Stimulated activated naive CD8-positive, alpha-beta T cell treated with anti-CD3 and anti-CD28 coated beads, Interleukin-15, amount 100 ng/mL, for 72 hours (primary cell): Measurements from ENCODE around the gene HSP90AB1.

Experiments used
- ATAC-seq: fragments of 150-1000 bp; cut with Tn5 transposase; 2 replicates; pipeline ENCODE4 v1.10.0; 2021; ENCODE audit warnings: mild to moderate bottlenecking, moderate library complexity
- DNase-seq, 2 donors: peaks; one replicate each; pipeline ENCODE4 v3.0.0; 2021 to 2022
- H3K27ac Mint-ChIP-seq, 2 donors: one replicate each; pipeline ENCODE4 v1.8.0; 2022; ENCODE audit warnings: mild to moderate bottlenecking in 2 of 2, mixed read lengths in 2 of 2, moderate library complexity in 2 of 2
- H3K27me3 Mint-ChIP-seq: one replicate; pipeline ENCODE4 v1.8.0; 2022; ENCODE audit warnings: mixed read lengths
- H3K4me1 Mint-ChIP-seq: one replicate; pipeline ENCODE4 v1.8.0; 2022; ENCODE audit warnings: mild to moderate bottlenecking, mixed read lengths
- H3K4me3 Mint-ChIP-seq, 2 donors: one replicate each; pipeline ENCODE4 v1.8.0; 2022; ENCODE audit warnings: mild to moderate bottlenecking in 2 of 2, mixed read lengths in 2 of 2, moderate library complexity in 1 of 2
- H3K9me3 Mint-ChIP-seq, 2 donors: one replicate each; pipeline ENCODE4 v1.8.0; 2022; ENCODE audit warnings: mixed read lengths in 2 of 2

The HSP90AB1 gene

DNA sequence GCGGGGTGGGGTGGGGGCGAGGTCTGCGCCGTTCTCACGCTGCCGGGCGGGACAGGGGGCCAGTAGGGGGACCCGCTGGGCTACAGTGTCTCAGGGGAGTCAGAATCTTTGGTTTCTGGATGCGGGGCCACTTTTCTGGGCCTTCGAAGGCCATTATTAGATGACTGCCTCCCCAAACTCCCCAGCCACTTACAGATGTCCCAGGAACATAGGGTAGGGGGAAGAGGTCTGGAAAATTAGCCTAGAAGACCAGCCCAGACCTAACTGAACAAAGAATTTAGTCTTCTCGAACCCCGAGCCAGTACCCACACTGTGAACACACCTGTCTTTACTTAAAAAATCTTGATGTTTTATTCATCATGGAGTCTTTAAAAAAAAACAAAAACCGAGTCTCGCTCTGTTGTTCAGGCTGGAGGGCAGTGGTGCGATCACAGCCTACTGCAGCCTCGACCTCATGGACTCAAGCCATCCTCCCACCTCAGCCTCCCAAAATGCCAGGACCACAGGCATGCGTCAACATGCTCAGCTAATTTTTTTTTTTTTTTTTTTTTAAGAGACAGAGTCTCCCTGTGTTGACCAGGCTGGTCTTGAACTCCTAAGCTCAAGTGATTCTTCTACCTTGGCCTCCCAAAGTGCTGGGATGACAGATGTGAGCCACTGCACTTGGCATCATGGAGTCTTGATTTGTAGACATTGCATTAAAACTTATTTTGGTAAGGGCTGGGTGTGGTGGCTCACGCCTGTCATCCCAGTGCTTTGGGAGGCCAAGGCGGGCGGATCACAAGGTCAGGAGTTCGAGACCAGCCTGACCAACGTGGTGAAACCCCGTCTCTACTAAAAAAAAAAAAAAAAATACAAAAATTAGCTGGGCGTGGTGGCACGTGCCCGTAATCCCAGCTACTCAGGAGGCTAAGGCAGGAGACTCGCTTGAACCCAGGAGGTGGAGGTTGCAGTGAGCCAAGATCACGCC is 26.8 kb upstream of the HSP90AB1 start:
- Mint-ChIP-seq H3K4me3 (peak overlapping the region; percentile 81 to 84), H3K27ac (no peak overlapping the region)
- no peak for ATAC-seq

DNA sequence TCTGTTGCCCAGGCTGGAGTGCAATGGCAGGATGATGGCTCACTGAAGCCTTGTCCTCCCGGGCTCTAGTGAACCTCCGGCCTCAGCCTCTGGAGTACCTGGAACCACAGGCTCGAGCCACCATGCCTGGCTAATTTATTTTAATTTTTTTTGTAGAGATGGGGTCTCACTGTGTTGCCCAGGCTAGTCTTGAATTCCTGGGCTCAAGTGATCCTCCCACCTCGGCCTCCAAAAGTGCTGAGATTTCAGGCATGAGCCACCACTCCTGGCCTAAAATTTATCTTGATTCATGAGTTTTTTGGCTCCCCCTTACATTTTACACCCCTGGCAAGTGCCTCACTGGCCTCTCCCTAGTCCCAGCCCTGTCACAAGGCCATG is 26.0 kb upstream of the HSP90AB1 start:
- peaks cover 64% of the 10 kb centered on the region for H3K4me1 Mint-ChIP-seq
- no peaks in the 10 kb centered on the region for H3K27me3 Mint-ChIP-seq
- no peak overlapping the region for H3K4me3 Mint-ChIP-seq
- DNase-seq (no peak), ATAC-seq (no peak)
- H3K27ac Mint-ChIP-seq, result peak overlapping the region in 1 of 2 donors; percentile 4
- H3K9me3 Mint-ChIP-seq, result no peaks in the 10 kb centered on the region

More for the DNA sequence above, 26.8 kb upstream of the HSP90AB1 start:
- Mint-ChIP-seq H3K4me1 (peaks cover 56% of the 10 kb centered on the region), H3K9me3 (no peaks in the 10 kb centered on the region), H3K27me3 (no peaks in the 10 kb centered on the region)
- no peak for DNase-seq

DNA sequence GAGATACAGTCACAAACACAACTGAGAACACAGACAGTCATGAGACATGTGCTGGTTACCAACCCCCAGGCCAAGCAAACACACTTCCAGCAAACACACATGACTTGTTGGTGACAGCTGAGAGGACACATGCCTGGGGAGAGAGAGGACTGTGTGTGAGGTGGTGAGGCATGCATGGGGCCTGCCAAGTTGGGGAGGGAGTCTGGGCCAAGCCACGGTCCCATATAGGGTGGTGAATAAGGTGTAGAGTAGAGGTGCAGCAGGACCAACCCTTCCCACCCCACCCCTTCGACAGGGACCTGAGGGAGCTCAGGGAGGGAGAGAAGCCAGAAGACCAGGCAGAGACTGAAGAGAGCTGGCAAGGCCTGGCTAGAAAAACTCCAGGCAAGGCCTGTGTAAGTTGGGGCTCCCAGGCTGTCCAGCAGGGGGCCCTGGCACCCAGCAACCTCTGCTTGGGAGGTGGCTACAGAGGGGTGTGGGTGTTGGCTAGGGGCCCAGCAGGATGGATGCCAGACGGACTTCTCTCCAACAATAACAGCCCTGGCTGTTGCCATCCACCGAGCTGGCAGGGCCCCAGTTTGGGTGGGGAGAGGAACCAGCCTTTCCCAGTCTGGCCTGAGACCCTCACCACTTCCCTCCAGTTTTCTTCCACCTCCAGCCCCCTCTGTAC is 25.5 kb upstream of the HSP90AB1 start:
- Mint-ChIP-seq H3K27ac (peak overlapping the region in 1 of 2 donors; percentile 4), H3K9me3 (no peaks in the 10 kb centered on the region), H3K4me3 (peak overlapping the region; percentile 9 to 16), H3K27me3 (no peaks in the 10 kb centered on the region), H3K4me1 (peaks cover 69% of the 10 kb centered on the region)
- ATAC-seq (peak; percentile 77), DNase-seq (peak; percentile 74 to 81)

- Mint-ChIP-seq H3K4me3 (peak overlapping the region; percentile 9 to 16), H3K4me1 (peaks cover 74% of the 10 kb centered on the region), H3K27me3 (no peaks in the 10 kb centered on the region), H3K27ac (no peak overlapping the region), H3K9me3 (no peaks in the 10 kb centered on the region)
- ATAC-seq (no peak), DNase-seq (no peak)
Measured at GRCh38 chr6:44221961-44222335, 25.0 kb upstream of the HSP90AB1 start.

GRCh38 chr6:44222486-44223318 is 24.2 kb upstream of the HSP90AB1 start:
- Mint-ChIP-seq H3K9me3 (no peaks in the 10 kb centered on the region), H3K27ac (peak overlapping the region; percentile 76 to 78), H3K4me1 (peaks cover 81% of the 10 kb centered on the region), H3K4me3 (peak overlapping the region; percentile 88 to 89), H3K27me3 (no peaks in the 10 kb centered on the region)
- no peak for DNase-seq
- ATAC-seq, result no peak

- Mint-ChIP-seq H3K4me1 (peaks cover 78% of the 10 kb centered on the region), H3K9me3 (no peaks in the 10 kb centered on the region), H3K27me3 (no peaks in the 10 kb centered on the region), H3K4me3 (peak within 1 kb of the TSS; percentile 88 to 89), H3K27ac (peak within 1 kb of the TSS; percentile 78 to 81)
- peak; percentile 79 to 80 for DNase-seq
- ATAC-seq, result peak; percentile 76
Measured at GRCh38 chr6:44223319-44224028, 23.4 kb upstream of the HSP90AB1 start, which contains the start of gene SLC29A1. Gene SLC29A1 (plus strand): TSS chr6:44223595. CDS start chr6:44227314, 3,719 bp downstream.

DNA sequence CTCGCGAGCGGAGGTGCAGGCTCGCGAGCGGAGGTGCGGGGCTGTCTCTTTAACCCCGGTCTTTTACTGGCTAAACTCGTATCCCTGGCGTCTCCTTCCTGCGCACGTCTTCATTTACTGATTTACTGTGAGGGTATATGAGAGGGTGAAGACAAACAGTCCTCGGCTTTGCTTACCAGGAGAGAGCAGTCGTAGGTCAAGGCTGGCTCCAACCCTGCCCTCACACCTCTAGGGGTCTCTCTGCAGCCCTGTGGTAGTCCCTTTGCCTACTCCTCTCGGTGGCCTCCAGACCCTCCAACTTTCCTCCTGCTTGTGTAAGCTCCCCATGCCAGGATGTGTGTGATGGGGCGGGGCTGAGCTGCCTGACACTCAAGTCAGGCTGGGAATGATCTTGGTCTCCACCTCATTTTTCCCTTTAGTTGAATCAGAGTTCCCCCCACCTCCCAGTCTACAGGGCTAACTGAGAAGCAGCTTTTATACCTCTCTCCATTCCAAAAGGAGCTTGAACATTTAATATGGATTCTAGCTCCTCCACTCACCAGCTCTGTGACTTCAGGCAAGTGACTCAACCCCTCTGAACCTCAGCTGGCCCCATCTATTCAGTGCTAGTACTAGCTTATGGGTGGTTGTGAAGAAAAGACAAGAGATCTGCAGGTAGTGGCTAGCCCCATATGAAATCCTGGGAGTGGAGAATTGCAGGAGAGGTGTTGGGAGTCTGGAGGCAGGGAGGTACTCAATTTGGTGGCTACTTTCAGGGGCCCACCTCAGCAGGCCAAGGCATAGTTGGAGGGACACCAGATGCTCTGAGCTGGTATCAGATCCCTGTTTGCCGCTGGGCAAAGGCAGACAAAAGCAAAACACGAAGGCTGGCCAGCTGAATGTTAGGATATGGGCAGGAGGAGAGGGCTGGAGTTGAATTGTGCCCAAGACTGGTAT is 22.6 kb upstream of the HSP90AB1 start:
- H3K4me3 Mint-ChIP-seq, result peak overlapping the region; percentile 88 to 89
- H3K27me3 Mint-ChIP-seq, result no peaks in the 10 kb centered on the region
- H3K9me3 Mint-ChIP-seq, result no peaks in the 10 kb centered on the region
- peaks cover 70% of the 10 kb centered on the region for H3K4me1 Mint-ChIP-seq
- H3K27ac Mint-ChIP-seq, result peak overlapping the region; percentile 30 to 81
- DNase-seq (peak in 1 of 2 donors; percentile 21), ATAC-seq (peak; percentile 26)

DNA sequence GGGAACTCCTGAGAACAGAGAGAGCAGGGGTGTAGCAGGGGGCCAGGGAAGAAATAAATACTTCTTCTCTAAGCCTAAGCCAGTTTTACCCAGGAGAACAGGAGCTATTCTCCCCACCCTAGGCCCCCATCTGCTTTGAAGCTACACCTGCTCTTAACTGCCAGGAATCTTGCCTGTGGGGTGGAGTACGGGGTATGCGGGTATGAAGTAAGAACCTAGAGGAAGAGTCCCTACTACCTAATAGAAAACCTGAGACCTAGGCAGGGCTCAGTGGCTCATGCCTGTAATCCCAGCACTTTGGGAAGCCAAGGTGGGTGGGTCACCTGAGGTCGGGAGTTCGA is 22.0 kb upstream of the HSP90AB1 start:
- Mint-ChIP-seq H3K27ac (no peak overlapping the region), H3K27me3 (no peaks in the 10 kb centered on the region), H3K4me1 (peaks cover 63% of the 10 kb centered on the region), H3K4me3 (peak overlapping the region; percentile 88 to 89), H3K9me3 (no peaks in the 10 kb centered on the region)
- ATAC-seq, result no peak
- DNase-seq, result no peak

GRCh38 chr6:44225579-44226325 is 21.1 kb upstream of the HSP90AB1 start:
- peak overlapping the region in 1 of 2 donors; percentile 49 for H3K4me3 Mint-ChIP-seq
- ATAC-seq, result no peak
- no peak for DNase-seq
- no peaks in the 10 kb centered on the region for H3K27me3 Mint-ChIP-seq
- peaks cover 62% of the 10 kb centered on the region for H3K4me1 Mint-ChIP-seq
- no peaks in the 10 kb centered on the region for H3K9me3 Mint-ChIP-seq
- H3K27ac Mint-ChIP-seq, result no peak overlapping the region

GRCh38 chr6:44226368-44227147 is 20.3 kb upstream of the HSP90AB1 start:
- DNase-seq (no peak), ATAC-seq (no peak)
- no peaks in the 10 kb centered on the region for H3K27me3 Mint-ChIP-seq
- peak overlapping the region in 1 of 2 donors; percentile 88 for H3K27ac Mint-ChIP-seq
- H3K4me3 Mint-ChIP-seq, result no peak overlapping the region
- H3K9me3 Mint-ChIP-seq, result no peaks in the 10 kb centered on the region
- H3K4me1 Mint-ChIP-seq, result peaks cover 56% of the 10 kb centered on the region

- Mint-ChIP-seq H3K4me3 (no peak overlapping the region), H3K4me1 (peaks cover 49% of the 10 kb centered on the region), H3K27me3 (no peaks in the 10 kb centered on the region), H3K27ac (no peak overlapping the region), H3K9me3 (no peaks in the 10 kb centered on the region)
- no peak for DNase-seq
- ATAC-seq, result no peak
Measured at GRCh38 chr6:44227148-44227793, 19.6 kb upstream of the HSP90AB1 start.

DNA sequence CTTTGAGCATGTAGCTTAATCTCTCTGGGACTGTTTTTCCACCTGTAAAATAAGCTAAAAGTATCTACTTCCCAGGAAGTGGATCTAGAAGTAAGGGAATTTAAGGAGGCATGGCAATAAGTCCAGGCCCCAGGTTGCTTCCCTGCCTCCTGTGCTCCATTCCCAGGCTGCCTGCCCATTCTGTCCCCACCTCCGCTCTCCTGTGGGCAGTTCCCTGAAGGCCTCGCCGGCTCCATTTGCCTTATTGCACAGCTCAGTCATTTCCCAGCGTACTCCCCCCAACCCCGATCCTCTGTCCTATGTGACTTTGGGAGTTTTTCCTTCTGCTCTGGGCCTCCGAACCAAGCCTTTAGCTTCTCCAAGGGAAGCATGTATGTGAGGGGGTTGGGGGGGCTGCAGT is 18.9 kb upstream of the HSP90AB1 start:
- no peak for DNase-seq
- Mint-ChIP-seq H3K9me3 (no peaks in the 10 kb centered on the region), H3K27ac (no peak overlapping the region), H3K4me3 (no peak overlapping the region), H3K4me1 (peaks cover 45% of the 10 kb centered on the region), H3K27me3 (no peaks in the 10 kb centered on the region)
- no peak for ATAC-seq
